Measurements from ENCODE around the gene VKORC1.
A peak's percentile ranks its signal among the peaks of the same experiment; 100 is the strongest.

The VKORC1 gene

DNA sequence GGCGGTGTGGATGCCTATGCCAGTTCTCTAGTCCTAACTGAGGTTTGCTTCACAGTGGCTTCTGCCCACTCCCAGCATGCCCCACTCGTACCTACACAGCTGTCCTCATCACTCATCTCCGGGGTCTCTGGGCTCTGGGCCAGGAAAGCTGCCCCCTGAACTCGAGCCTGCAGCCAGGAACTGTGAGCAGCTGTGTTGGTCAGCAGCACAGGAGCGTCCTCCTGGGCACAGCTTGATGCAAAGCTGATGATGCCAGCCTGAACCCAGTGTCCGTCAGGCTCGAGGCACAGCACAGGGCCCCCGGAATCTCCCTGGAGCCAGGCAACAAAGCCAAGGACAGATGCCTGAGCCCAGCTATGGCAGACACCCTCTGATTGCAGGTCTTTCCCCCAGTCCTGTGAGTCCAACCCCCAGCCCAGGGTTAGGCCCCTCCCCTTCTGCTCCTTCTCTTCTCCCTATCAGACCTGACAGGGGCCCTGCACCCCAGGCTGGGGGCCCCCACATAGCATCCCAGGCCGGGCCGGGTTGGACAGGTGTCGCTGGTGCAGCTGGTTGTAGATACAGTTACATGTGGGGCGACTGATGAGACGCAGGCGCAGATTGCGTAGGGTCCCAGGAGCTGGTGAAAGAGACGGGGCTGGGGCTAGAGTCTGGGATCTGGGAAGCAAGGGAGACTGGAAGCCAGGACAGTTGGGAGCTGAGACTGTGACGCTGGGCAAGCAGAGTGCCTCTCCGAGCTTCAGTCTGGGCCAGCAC, 8.5 kb downstream of the VKORC1 start:
- no peak overlapping the region for H3K4me3 ChIP-seq (ENCODE audit: low read length)

DNA sequence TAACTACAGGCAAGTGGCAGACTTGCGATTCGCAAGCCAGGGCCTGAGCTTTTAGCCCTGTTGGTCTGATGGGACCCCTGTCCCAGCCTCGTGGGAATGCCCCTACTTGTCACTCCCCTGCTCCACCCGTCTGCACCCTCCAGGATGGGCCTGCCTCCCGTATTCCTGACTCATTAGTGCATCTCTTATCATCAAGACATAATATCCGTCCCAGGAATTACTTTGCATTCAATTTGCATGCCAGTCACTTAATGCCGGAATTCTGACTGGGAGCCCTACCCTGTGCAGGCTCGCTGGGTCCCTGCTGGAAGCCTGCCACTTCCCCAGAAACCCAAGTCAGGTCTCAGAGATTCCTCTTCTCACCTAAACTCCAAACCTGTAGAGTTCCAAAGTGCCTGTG, 9.2 kb downstream of the VKORC1 start:
- no peak overlapping the region for H3K4me3 ChIP-seq (ENCODE audit: low read length)
- DNase-seq (ENCODE audit: low read depth, low spot score), result no peak

More for the DNA sequence above, 8.5 kb downstream of the VKORC1 start:
- no peak for DNase-seq (ENCODE audit: low read depth, low spot score)

DNA sequence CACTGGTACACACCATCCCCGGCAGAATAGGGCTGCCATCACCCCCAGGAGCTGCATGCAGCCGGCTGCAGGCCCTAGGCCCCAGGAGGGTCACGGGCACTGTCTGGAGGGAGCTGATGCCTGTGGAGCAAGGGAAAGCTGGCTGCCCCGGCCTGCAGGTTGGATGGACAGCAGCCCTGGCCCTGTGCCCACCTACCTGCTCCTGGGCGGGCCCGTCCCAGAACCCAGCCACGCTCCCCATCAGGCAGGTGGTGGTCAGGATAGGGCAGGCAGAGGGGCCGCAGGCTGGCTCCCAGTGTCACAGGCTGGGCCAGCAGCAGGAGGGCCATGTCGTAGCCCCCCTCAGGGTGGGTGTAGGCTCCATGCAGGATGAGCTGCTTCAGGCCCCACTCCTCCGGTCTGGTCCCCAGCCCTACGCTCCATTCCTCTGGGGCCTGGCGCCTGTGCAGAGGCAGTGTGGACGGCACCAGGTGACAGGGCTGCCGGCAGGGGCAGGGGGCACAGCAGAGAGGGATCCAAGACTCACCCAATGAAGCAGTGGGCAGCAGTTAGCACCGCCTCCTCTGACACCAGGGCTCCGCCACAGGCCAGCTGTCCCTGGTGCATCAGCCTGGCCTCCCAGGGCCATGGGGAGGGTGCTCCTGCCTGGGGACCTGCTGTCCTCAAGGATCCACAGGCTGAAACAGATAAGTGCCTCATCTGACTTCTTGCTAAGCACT, 9.9 kb downstream of the VKORC1 start:
- no peak for DNase-seq (ENCODE audit: low read depth, low spot score)
- no peak overlapping the region for H3K4me3 ChIP-seq (ENCODE audit: low read length)

DNA sequence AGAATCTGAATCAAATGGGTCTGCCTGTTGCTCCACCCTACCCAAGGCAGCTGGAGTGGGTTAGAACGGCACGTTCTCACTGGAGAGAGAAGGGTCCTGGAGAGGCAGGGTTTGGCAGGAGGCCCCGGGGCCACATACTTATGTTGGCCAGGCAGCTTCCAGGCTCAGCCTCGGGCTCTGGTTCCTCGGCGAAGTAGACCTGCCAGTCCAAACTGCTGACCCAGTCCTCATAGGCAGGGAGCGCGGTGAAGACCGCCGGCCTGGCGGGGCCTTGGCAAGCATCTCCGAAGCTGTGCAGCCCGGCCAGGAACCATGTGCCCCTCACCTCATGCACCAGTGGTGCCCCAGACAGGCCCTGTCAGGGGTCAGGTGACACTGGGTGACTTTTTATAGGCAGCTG, 10.6 kb downstream of the VKORC1 start:
- no peak for DNase-seq (ENCODE audit: low read depth, low spot score)
- H3K4me3 ChIP-seq (ENCODE audit: low read length), result no peak overlapping the region

DNA sequence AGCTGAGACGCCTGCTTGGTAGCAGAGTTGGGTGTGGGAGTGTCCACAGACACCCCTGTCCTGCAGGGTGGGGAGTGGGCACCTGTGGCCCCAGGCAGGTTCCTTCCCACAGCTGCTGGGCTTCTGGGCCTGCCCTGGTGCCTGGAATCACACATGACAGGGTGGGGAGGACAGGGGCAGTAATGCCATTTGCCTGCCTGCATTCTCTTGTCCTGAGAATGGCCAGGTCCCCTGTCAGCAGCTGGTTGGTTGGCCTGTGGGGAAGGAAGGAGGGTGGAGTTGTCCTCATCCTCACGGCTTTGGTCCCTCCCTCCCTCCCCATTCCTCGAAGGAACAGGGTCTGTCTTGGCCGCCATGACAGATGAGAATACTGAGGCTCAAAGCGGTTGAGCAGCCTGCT, 11.0 kb downstream of the VKORC1 start:
- H3K4me3 ChIP-seq (ENCODE audit: low read length), result no peak overlapping the region
- DNase-seq (ENCODE audit: low read depth, low spot score), result no peak

DNA sequence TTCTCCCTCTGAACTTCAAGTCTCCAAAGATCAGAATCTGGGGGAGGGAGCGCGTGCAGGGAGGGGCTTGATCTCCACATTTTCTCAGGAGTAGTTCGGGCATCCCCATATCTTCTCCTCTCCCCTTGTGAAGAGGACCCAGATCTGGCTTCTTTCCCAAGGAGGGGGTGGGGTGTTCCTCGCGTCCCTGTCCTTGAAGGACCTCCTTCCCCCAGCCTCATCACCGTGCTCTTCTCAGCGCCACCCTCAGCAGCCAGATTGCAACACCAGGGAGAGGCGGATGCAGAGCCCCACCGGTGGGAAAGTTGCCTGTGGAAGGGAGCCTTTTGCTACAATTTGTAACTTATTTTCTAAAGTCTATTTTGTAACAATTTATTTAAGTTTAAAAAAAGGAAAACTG, 11.5 kb downstream of the VKORC1 start:
- no peak overlapping the region for H3K4me3 ChIP-seq (ENCODE audit: low read length)
- no peak for DNase-seq (ENCODE audit: low read depth, low spot score)

DNA sequence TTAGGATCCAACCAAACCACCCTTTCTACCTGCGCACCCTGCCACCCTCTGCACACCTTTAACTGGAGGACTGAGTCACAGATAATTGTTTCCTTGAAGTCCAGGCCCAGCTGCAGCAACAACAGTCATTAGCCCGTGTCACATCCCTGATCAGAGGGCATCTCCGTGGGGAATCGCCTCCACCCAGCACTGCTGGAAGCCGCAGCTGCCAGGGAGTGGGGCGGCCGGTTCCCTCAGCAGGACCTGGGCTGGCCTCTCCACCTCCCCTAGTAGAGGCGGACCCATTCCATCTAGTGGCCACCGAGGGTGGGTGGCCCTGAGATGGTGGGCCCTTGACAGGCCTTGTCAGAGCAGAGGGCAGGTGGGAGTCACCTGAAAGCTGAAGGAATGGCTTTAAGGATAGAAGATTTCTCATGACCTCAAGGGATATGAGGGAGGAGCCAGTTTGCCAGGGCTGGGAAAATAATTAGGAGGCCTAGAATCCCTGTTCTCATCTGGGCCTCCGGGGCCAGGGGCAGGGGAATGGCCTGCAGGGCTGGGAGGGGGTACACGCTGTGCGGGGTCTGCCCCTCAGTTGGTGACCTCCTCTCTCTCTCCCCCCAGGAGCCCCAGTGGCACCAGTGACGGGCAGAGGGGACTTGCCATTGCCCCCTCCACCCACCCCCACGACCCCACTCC, 12.1 kb downstream of the VKORC1 start:
- H3K4me3 ChIP-seq (ENCODE audit: low read length), result no peak overlapping the region

DNA sequence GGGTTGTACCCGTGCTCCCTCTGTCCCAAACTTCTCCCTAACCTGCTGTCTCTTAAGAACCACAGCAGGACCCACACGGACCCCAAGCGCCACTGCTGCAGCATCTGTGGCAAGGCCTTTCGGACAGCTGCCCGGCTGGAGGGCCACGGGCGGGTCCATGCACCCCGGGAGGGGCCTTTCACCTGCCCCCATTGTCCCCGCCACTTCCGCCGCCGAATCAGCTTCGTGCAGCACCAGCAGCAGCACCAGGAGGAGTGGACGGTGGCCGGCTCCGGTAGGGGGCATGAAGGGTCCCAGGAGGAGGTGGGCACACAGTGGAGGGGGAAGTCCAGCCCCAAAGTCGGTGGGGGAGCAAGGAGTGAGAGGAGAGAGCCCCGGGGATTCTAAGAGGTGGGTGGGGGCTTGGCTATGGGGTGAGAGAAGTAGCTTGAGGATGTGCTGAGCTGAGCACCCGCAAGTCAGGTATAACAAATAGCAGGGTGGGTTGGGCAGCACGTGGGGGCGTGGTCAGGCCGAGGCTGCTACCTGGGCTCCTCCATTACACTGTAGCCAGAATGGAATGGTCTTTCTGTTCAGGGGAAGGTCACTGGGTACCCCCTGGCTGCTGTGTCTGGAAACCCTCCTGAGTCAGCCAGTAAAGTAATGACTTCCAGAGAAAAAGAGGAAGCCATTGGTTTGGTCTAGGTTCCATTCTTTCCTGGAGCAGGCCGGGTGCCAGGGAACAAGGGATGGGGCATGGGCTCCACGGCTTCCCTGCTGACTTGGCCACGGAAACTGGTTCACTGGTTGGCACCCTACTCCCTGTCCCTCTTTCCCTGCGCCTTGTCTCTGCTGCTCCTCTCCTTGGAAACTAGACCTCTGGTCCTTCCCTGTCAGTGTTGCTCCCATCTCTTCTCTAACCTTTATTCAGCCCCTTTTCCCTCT, 12.9 kb downstream of the VKORC1 start:
- H3K4me3 ChIP-seq (ENCODE audit: low read length), result no peak overlapping the region
- DNase-seq (ENCODE audit: low read depth, low spot score), result no peak

More for the DNA sequence above, 12.1 kb downstream of the VKORC1 start:
- no peak for DNase-seq (ENCODE audit: low read depth, low spot score)

DNA sequence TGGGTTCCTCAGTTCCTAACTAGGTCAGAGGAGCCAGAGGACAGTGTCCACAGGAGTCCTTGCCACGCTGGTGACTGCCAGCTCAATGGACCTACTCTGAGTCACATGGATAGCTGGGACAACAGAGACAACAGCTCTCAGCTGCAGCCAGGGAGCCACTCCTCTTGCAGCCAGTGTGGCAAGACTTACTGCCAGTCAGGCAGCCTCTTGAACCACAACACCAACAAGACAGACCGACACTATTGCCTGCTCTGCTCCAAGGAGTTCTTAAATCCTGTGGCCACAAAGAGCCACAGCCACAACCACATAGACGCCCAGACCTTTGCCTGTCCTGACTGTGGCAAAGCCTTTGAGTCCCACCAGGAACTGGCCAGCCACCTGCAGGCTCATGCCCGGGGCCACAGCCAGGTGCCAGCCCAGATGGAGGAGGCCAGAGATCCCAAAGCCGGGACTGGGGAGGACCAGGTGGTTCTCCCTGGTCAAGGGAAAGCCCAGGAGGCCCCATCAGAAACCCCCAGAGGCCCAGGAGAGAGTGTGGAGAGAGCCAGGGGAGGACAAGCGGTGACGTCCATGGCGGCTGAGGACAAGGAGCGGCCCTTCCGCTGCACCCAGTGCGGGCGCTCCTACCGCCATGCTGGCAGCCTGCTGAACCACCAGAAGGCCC, 13.7 kb downstream of the VKORC1 start:
- H3K4me3 ChIP-seq (ENCODE audit: low read length), result no peak overlapping the region
- DNase-seq (ENCODE audit: low read depth, low spot score), result no peak

DNA sequence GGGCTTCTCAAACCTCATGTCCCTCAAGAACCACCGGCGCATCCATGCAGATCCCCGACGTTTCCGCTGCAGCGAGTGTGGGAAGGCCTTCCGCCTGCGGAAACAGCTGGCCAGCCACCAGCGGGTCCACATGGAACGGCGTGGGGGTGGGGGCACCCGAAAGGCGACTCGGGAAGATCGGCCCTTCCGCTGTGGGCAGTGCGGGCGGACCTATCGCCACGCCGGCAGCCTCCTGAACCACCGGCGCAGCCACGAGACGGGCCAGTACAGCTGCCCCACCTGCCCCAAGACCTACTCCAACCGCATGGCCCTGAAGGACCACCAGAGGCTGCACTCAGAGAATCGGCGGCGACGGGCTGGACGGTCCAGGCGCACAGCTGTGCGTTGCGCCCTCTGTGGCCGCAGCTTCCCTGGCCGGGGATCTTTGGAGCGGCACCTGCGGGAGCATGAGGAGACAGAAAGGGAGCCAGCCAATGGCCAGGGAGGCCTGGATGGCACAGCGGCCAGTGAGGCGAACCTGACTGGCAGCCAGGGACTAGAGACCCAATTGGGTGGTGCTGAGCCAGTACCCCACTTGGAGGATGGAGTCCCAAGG, 14.5 kb downstream of the VKORC1 start:
- DNase-seq (ENCODE audit: low read depth, low spot score), result no peak
- no peak overlapping the region for H3K4me3 ChIP-seq (ENCODE audit: low read length)

DNA sequence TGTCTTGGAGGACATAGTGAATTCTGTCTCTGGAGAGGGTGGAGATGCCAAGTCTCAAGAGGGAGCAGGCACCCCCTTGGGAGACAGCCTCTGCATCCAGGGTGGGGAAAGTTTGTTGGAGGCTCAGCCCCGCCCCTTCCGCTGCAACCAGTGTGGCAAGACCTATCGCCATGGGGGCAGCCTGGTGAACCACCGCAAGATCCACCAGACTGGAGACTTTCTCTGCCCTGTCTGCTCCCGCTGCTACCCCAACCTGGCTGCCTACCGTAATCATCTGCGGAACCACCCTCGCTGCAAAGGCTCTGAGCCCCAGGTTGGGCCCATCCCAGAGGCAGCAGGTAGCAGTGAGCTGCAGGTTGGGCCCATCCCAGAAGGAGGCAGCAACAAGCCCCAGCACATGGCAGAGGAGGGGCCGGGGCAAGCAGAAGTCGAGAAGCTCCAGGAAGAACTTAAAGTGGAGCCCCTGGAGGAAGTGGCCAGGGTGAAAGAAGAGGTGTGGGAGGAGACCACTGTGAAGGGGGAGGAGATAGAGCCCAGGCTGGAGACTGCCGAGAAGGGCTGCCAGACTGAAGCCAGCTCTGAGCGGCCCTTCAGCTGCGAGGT, 15.2 kb downstream of the VKORC1 start:
- no peak for DNase-seq (ENCODE audit: low read depth, low spot score)

DNA sequence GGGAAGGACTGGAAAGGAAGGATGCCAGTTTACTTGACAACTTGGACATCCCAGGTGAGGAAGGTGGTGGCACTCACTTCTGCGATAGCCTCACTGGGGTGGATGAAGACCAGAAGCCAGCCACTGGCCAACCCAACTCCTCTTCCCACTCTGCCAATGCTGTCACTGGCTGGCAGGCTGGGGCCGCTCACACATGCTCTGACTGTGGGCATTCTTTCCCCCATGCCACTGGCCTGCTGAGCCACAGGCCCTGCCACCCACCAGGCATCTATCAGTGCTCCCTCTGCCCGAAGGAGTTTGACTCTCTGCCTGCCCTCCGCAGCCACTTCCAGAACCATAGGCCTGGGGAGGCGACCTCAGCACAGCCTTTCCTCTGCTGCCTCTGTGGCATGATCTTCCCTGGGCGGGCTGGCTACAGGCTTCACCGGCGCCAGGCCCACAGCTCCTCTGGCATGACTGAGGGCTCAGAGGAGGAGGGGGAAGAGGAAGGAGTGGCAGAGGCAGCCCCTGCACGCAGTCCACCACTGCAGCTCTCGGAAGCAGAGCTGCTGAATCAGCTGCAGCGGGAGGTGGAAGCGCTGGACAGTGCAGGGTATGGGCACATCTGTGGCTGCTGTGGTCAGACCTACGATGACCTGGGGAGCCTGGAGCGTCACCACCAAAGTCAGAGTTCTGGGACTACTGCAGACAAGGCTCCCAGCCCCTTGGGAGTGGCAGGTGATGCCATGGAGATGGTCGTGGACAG, 15.8 kb downstream of the VKORC1 start:
- DNase-seq (ENCODE audit: low read depth, low spot score), result no peak
- no peak overlapping the region for H3K4me3 ChIP-seq (ENCODE audit: low read length)

More for the DNA sequence above, 15.2 kb downstream of the VKORC1 start:
- no peak overlapping the region for H3K4me3 ChIP-seq (ENCODE audit: low read length)

DNA sequence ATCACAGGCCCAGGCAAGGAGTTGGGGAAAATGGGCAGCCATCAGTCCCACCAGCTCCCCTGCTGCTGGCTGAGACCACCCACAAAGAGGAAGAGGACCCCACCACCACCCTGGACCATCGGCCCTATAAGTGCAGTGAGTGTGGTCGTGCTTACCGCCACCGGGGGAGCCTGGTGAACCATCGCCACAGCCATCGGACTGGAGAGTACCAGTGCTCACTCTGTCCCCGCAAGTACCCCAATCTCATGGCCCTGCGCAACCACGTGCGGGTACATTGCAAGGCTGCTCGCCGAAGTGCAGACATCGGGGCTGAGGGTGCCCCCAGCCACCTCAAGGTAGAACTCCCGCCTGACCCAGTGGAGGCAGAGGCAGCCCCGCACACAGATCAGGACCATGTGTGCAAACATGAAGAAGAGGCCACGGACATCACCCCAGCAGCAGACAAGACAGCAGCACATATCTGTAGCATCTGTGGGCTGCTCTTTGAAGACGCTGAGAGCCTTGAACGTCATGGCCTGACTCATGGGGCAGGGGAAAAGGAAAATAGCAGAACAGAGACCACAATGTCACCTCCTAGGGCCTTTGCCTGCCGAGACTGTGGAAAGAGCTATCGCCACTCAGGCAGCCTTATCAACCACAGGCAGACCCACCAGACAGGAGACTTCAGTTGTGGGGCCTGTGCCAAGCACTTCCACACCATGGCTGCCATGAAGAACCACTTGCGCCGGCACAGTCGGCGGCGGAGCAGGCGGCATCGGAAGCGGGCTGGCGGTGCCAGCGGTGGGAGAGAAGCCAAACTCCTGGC, 16.8 kb downstream of the VKORC1 start:
- no peak overlapping the region for H3K4me3 ChIP-seq (ENCODE audit: low read length)
- no peak for DNase-seq (ENCODE audit: low read depth, low spot score)

DNA sequence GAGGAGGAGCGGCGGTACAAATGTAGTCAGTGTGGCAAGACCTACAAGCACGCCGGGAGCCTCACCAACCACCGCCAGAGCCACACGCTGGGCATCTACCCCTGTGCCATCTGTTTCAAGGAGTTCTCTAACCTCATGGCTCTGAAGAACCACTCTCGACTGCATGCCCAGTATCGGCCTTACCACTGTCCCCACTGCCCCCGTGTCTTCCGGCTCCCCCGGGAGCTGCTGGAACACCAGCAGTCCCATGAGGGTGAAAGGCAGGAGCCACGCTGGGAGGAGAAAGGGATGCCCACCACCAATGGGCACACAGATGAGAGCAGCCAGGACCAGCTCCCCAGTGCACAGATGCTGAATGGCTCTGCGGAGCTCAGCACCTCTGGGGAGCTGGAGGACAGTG, 17.6 kb downstream of the VKORC1 start:
- no peak for DNase-seq (ENCODE audit: low read depth, low spot score)
- no peak overlapping the region for H3K4me3 ChIP-seq (ENCODE audit: low read length)

DNA sequence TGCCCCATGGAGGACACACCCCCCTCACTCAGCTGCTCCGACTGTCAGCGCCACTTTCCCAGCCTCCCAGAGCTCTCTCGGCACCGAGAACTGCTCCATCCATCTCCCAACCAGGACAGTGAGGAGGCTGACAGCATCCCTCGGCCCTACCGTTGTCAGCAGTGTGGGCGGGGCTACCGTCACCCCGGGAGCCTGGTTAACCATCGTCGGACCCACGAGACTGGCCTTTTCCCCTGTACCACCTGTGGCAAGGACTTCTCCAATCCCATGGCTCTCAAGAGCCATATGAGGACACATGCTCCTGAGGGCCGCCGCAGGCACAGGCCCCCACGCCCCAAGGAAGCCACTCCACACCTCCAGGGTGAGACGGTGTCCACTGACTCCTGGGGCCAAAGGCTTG, 18.3 kb downstream of the VKORC1 start:
- DNase-seq (ENCODE audit: low read depth, low spot score), result no peak
- H3K4me3 ChIP-seq (ENCODE audit: low read length), result no peak overlapping the region

DNA sequence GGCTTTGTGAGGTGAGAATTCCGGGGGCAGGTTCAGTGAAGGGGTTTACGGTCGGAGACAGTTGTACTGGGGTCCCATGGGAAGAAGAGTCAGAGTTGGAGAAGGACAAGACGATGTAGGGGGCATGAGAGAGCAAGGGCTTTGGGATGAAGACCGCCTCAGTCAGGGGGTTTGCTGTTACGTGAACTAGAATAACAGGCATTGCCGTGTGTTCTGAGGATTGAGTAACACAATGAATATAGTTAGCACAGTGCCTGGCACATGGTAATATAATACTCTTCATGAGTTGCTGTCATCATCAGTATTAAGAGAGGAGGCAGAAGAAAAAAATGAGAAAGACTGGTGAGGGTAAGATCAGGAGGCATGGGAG, 19.8 kb downstream of the VKORC1 start:
- H3K4me3 ChIP-seq (ENCODE audit: low read length), result peak overlapping the region; percentile 98

More for the DNA sequence above, 19.8 kb downstream of the VKORC1 start:
- no peak for DNase-seq (ENCODE audit: low read depth, low spot score)
